ENCODE measurements around the gene CHEK1. TPM values are rescaled to one million over a fixed set of nuclear protein-coding genes. Genes with fewer than 3 reads are reported as not detected.
"Not testable (repeated sequence)": the region's sequence is repeated elsewhere in the genome, so short reads cannot be mapped to it uniquely, and the experiment has no call there.

Gene CHEK1
- total RNA-seq, 2 experiments from 2014 or later = 61.5 to 66.9 TPM

GRCh38 chr11:125688066-125688465 lies 63.1 kb downstream of the CHEK1 start:
- Mint-ChIP-seq H3K27ac (no peak overlapping the region), H3K4me3 (no peak overlapping the region), H3K9me3 (no peaks in the 10 kb centered on the region), H3K4me1 (no peaks in the 10 kb centered on the region), H3K36me3 (peaks cover 11% of the 10 kb centered on the region), H3K27me3 (no peaks in the 10 kb centered on the region)
- DNase-seq (no peak), ATAC-seq (ENCODE audit: low read depth) (no peak)
- POLR2A ChIA-PET = no interaction called here

- Mint-ChIP-seq H3K27ac (no peak overlapping the region), H3K27me3 (no peaks in the 10 kb centered on the region), H3K36me3 (peaks cover 11% of the 10 kb centered on the region), H3K9me3 (no peaks in the 10 kb centered on the region), H3K4me1 (no peaks in the 10 kb centered on the region), H3K4me3 (no peak overlapping the region)
- ATAC-seq (ENCODE audit: low read depth) (no peak), DNase-seq (no peak)
- POLR2A ChIA-PET = no interaction called here
Measured at GRCh38 chr11:125688632-125689031, 63.7 kb downstream of the CHEK1 start.

- POLR2A ChIA-PET = no interaction called here
- ATAC-seq (ENCODE audit: low read depth) (no peak), DNase-seq (no peak)
- Mint-ChIP-seq H3K9me3 (no peaks in the 10 kb centered on the region), H3K36me3 (peaks cover 11% of the 10 kb centered on the region), H3K27ac (no peak overlapping the region), H3K27me3 (no peaks in the 10 kb centered on the region), H3K4me1 (no peaks in the 10 kb centered on the region), H3K4me3 (no peak overlapping the region)
Measured at GRCh38 chr11:125689274-125689859, 64.4 kb downstream of the CHEK1 start.

GRCh38 chr11:125690006-125690405 lies 65.0 kb downstream of the CHEK1 start:
- H3K27ac Mint-ChIP-seq = no peak overlapping the region
- no peaks in the 10 kb centered on the region for H3K27me3 Mint-ChIP-seq
- ATAC-seq (ENCODE audit: low read depth) (no peak), DNase-seq (no peak)
- H3K9me3 Mint-ChIP-seq = no peaks in the 10 kb centered on the region
- H3K36me3 Mint-ChIP-seq = peaks cover 9% of the 10 kb centered on the region
- POLR2A ChIA-PET = no interaction called here
- H3K4me1 Mint-ChIP-seq = no peaks in the 10 kb centered on the region
- H3K4me3 Mint-ChIP-seq = no peak overlapping the region

- Mint-ChIP-seq H3K27me3 (peaks cover 1% of the 10 kb centered on the region), H3K4me3 (no peak overlapping the region), H3K27ac (no peak overlapping the region), H3K36me3 (no peaks in the 10 kb centered on the region), H3K9me3 (no peaks in the 10 kb centered on the region), H3K4me1 (no peaks in the 10 kb centered on the region)
- ATAC-seq (ENCODE audit: low read depth) (no peak), DNase-seq (no peak)
- POLR2A ChIA-PET = no interaction called here
Measured at GRCh38 chr11:125692887-125693286, 67.9 kb downstream of the CHEK1 start.

GRCh38 chr11:125694951-125695350 lies 70.0 kb downstream of the CHEK1 start:
- Mint-ChIP-seq H3K9me3 (no peaks in the 10 kb centered on the region), H3K4me3 (no peak overlapping the region), H3K4me1 (no peaks in the 10 kb centered on the region), H3K27me3 (peaks cover 1% of the 10 kb centered on the region), H3K27ac (no peak overlapping the region), H3K36me3 (no peaks in the 10 kb centered on the region)
- DNase-seq (no peak), ATAC-seq (ENCODE audit: low read depth) (no peak)
- POLR2A ChIA-PET = no interaction called here

- ATAC-seq (ENCODE audit: low read depth) (no peak), DNase-seq (no peak)
- no peaks in the 10 kb centered on the region for H3K36me3 Mint-ChIP-seq
- POLR2A ChIA-PET = no interaction called here
- peaks cover 1% of the 10 kb centered on the region for H3K27me3 Mint-ChIP-seq
- H3K27ac Mint-ChIP-seq = no peak overlapping the region
- H3K4me1 Mint-ChIP-seq = no peaks in the 10 kb centered on the region
- H3K4me3 Mint-ChIP-seq = no peak overlapping the region
- no peaks in the 10 kb centered on the region for H3K9me3 Mint-ChIP-seq
Measured at GRCh38 chr11:125701018-125701610, 76.2 kb downstream of the CHEK1 start.

GRCh38 chr11:125701858-125702621 lies 77.1 kb downstream of the CHEK1 start:
- POLR2A ChIA-PET = no interaction called here
- DNase-seq = no peak
- ATAC-seq (ENCODE audit: low read depth) = no peak
- Mint-ChIP-seq H3K4me1 (no peaks in the 10 kb centered on the region), H3K9me3 (no peaks in the 10 kb centered on the region), H3K36me3 (no peaks in the 10 kb centered on the region), H3K4me3 (no peak overlapping the region), H3K27me3 (peaks cover 4% of the 10 kb centered on the region), H3K27ac (no peak overlapping the region)

- H3K27ac Mint-ChIP-seq; POLR2A ChIA-PET; ATAC-seq (ENCODE audit: low read depth); H3K9me3 Mint-ChIP-seq; H3K4me3 Mint-ChIP-seq; H3K4me1 Mint-ChIP-seq; DNase-seq; H3K36me3 Mint-ChIP-seq: not testable (repeated sequence)
- H3K27me3 Mint-ChIP-seq = peaks cover 20% of the 10 kb centered on the region
Measured at GRCh38 chr11:125704686-125705085, 79.7 kb downstream of the CHEK1 start.

GRCh38 chr11:125720781-125721180 lies 95.8 kb downstream of the CHEK1 start:
- POLR2A ChIA-PET = no interaction called here
- no peaks in the 10 kb centered on the region for H3K36me3 Mint-ChIP-seq

GRCh38 chr11:125724125-125724524 lies 99.2 kb downstream of the CHEK1 start:
- ATAC-seq (ENCODE audit: low read depth) (no peak), DNase-seq (no peak)
- Mint-ChIP-seq H3K27me3 (peaks cover 29% of the 10 kb centered on the region), H3K4me1 (peaks cover 1% of the 10 kb centered on the region), H3K36me3 (no peaks in the 10 kb centered on the region), H3K9me3 (no peaks in the 10 kb centered on the region), H3K4me3 (no peak overlapping the region), H3K27ac (no peak overlapping the region)
- POLR2A ChIA-PET = no interaction called here

More at GRCh38 chr11:125720781-125721180, 95.8 kb downstream of the CHEK1 start:
- no peak overlapping the region for H3K27ac Mint-ChIP-seq
- no peaks in the 10 kb centered on the region for H3K9me3 Mint-ChIP-seq
- DNase-seq = no peak
- peaks cover 1% of the 10 kb centered on the region for H3K4me1 Mint-ChIP-seq
- peaks cover 19% of the 10 kb centered on the region for H3K27me3 Mint-ChIP-seq
- no peak overlapping the region for H3K4me3 Mint-ChIP-seq
- no peak for ATAC-seq (ENCODE audit: low read depth)

Other genes starting within 250 kb of the CHEK1 start
- 1 to 10 TPM in 1 of 2 experiments, under 1 TPM in 1; 0.64 to 1.3 TPM for gene FEZ1, start 128.9 kb upstream of the CHEK1 start, total RNA-seq
- gene EI24, start 55.7 kb upstream of the CHEK1 start, total RNA-seq = 10 to 100 TPM; 39.0 to 39.2 TPM
- gene STT3A, start 32.3 kb upstream of the CHEK1 start, total RNA-seq = 10 to 100 TPM; 86.1 to 86.7 TPM
- gene ACRV1, start 55.7 kb downstream of the CHEK1 start, total RNA-seq = not detected
- not detected for gene PATE1, start 121.1 kb downstream of the CHEK1 start, total RNA-seq
- gene PATE2, start 153.7 kb downstream of the CHEK1 start, total RNA-seq = not detected
- gene PATE3, start 163.0 kb downstream of the CHEK1 start, total RNA-seq = not detected
- gene PATE4, start 208.2 kb downstream of the CHEK1 start, total RNA-seq = not detected